GM18951 (cell line): ENCODE results near the gene SLC16A5.

ENCODE experiments used
- POLR2A ChIP-seq: IDR thresholded peaks from 4 replicates; pipeline ENCODE4 v1.6.1; 2011; ENCODE audit warnings: mild to moderate bottlenecking; ENCODE audit not compliant: insufficient read length, insufficient read depth; ENCODE audit errors: extremely low read depth
- in situ Hi-C: fragments of 300-500 bp; cut with MboI; formaldehyde crosslinking; loops from one replicate; pipeline ENCODE4 v1.12.0; 2022; ENCODE audit warnings: low sequenced_read_pairs, mixed read lengths, inconsistent platforms; ENCODE audit not compliant: unreplicated experiment

The SLC16A5 gene

DNA sequence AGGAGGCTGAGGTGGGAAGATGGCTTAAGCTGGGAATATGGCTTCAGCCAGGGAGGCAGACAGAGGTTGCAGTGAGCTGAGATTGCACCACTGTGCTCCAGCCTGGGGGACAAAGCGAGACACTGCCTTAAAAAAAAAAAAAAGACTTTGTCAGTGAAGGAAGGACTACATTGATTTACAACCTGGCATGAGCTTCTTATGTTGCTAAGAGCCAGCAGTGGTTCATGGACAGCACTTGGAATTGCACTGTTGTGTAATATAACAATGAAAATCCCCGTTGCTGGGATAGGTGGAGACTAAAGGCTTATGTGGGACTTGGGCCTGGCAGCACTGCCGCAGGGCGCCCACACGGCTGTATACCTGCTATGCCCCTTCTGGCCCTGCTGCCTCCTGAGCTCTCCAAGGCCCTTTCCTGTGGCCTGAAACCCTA lies 14.1 kb upstream of the SLC16A5 start:
- TF ChIP-seq POLR2A, result no peak
- in situ Hi-C loops, result no loop called here

DNA sequence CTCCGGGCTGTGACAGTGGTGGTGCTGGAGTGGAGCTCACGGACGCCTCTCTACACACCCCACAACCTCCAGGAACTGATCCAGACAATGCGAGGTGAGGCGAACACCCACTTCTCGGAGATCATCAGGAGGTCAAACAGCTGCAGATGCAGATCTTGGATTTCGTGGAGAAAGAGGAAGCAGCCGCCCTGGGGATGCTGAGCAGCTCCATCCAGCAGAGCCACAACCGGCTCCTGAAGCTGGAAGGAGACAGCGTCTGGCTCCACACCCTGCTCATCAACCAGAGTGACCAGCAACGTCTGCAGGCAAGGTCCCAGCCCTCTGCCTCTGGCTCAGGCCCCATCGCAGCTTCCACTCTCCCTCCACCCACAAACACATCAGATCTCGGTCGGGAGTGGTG lies 13.2 kb upstream of the SLC16A5 start:
- TF ChIP-seq POLR2A, result no peak
- in situ Hi-C loops, result no loop called here

GRCh38 chr17:75075597-75076336 lies 12.0 kb upstream of the SLC16A5 start:
- TF ChIP-seq POLR2A, result no peak
- in situ Hi-C loops, result no loop called here

DNA sequence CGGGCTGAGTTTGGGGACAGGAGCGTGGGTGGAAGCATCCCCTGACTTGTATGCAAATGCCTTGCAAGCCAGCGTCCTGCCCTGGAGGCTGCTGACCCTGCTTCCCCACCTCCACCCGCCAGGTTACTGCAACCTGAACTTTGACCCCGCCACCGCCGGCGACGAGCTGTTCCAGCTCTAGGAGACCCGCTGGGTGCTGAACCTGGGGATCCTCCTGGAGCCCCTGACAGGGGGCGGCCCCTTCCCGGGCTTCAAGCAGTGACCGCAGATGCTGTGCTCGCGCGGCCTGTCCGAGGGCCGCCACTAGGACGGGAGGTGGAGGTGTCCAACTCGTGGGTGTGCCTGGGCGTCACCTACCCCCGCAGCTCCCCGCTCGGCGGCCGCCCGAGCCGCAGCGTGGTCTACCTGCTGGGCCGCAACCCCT lies 10.7 kb upstream of the SLC16A5 start:
- TF ChIP-seq POLR2A, result no peak
- in situ Hi-C loops, result no loop called here

DNA sequence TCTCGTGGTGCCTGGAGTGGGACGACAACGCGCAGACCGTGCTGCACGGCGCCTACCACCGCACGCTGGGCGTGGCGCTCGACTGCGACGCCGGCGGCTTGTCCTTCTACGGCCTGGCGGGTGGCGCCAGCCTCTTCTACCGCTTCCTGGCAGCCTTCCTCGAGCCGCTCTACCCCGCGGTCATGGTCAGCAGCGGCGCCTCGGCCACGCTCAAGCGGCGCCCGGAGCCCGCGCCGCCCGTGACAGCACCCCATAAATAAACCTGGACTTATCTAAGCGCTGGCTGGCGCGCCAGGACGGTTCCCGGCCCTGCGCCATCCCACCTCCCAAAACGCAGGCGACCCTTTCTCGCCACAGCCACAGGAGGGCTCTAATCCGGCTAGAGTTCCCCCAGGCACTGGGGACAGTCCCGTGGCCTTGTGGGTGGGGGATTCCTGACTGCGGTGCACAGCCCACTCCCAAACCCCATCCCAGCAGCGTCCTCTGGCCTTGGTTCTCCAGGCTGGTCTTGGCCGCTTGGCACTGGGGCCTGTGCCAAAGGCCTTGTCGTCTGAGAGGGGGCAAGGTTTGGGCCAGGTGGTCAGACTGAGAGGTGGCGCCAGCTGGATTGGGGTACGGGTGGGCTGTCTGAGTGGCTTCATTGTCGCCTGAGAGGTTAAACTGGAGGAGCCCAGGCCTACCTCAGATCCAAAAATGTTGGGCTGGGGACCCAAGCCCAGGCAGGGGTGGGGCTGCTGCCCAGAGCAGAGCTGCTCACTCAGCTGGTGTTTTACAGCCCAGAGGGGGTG lies 10.1 kb upstream of the SLC16A5 start:
- TF ChIP-seq POLR2A, result peak; percentile 66
- in situ Hi-C loops, result no loop called here

DNA sequence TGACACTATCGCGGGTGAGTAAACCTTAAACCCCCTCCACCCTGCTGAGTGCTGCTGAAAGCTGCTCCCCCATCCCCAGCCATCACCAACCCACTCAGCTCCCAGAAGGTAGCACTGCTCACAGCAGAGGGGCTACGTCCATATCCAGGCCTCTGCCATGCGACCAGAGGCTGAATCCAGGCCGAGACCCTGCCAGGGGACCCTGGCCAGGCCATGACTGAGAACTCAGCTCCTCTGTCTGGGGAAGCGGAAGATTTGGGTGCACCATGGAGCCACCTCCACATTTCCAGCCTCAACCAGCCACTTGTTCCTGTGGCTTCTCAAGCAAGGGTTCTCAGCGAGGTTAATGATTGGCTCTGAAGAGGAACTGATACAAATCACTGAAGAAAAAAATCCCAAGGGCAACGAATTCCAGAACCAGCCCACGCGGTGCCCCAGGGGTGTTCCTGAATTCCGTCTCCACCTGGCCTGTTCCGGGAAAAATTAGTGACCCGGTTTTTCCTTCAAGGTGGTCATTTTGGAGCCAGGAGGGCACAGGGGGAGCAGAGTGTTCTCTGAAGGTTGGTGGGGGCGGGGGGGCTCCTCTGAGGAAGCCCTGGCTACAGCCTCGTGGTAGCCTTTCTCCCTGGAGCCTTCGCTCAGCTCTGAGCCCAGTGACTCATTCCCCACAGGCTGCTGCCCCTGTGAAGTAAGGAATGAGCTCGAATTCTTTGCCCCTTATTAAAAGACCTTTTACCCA lies 9.3 kb upstream of the SLC16A5 start:
- in situ Hi-C loops, result no loop called here
- TF ChIP-seq POLR2A, result peak; percentile 55

DNA sequence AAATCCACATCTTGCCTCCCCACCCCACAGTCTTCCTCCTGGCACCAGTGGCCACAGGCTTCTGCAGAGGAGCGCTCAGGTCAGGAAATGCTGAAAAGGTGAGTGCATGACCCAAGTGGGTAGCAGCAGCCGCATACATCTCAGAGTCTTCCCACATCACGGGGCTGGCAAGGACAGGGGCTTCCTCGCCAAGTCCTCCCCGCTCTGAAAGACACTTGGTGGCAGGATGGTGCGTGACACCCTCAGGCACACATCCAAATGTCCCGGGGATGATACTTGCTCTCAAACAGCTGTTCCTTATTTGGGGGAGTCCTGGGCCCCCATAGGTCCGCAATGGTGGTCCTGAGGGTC lies 8.8 kb upstream of the SLC16A5 start:
- in situ Hi-C loops, result no loop called here
- TF ChIP-seq POLR2A, result no peak

DNA sequence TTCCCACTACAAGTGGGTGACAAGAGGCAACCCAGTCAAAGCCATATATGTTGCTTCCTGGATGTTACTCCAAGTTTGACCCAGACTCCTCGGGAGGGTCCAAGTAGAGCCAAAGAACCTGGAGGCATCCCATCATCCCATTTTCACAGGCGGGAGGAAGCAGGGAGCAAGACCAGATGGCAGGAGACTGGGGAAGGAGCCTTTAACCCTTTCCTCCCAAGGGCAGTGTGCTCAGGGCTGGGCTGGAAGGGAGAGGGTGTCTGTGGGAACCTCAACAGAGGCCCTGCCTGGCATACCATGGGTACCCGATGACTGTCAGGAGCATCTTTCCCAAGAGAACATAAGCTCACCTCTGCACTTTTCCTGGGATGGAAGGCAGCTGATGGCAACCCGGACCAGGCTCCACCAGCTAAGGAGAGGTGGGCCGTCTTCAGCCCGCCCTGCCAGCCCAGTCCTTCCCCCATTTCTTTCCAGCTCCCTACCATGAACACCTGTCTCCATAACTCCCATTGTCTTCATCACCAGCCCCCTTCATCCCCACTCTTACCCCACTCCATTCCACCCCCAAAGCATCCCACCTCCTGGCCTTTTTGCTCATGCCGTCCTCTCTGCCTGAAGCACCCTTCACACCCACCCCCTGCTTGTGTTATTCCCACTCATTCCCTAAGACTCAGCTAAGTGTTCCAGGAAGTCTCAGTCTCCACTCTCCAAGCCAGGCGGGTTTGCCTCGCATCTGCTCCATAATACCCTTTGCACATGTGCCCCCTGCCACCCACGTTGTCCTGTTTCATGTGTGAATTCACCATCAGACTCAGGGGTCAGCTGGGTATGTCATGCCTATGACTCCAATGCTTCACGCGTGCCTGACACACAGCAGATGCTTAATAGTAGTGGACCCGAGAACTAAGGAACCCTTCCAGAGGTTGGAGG lies 5.9 kb upstream of the SLC16A5 start:
- in situ Hi-C loops, result no loop called here

GRCh38 chr17:75082683-75083082 lies 5.1 kb upstream of the SLC16A5 start:
- TF ChIP-seq POLR2A, result no peak
- in situ Hi-C loops, result no loop called here

More for the DNA sequence above, 5.9 kb upstream of the SLC16A5 start:
- TF ChIP-seq POLR2A, result no peak

DNA sequence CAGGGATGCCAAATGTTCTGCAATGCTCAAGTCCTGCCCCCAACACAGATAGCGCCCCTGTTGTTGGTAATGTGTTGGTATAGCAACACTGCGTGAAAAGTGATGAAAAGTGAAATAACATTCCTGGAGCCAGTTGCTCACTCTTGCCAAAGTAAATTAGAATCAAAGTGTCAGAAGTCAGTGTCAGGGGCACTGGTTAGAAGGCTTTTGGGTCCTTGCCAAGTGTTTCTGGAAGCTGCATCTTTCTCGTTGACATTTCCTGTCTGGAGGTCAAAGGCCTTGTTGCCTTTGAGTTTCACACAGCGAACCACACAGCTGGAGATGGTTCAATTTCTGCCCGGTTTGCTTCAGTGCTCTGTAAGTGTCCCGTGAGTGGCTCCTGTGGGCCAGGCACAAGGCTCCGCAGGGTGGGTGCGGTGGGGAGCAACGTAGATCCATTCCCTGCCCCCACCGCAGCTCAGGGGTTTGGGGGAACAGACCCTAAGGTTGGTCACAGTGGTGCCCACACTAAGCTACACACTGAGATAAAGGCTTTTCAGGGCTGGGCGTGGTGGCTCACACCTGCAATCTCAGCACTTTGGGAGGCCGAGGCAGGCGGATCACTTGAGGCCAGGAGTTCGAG lies 3.6 kb upstream of the SLC16A5 start:
- in situ Hi-C loops, result no loop called here
- TF ChIP-seq POLR2A, result no peak

DNA sequence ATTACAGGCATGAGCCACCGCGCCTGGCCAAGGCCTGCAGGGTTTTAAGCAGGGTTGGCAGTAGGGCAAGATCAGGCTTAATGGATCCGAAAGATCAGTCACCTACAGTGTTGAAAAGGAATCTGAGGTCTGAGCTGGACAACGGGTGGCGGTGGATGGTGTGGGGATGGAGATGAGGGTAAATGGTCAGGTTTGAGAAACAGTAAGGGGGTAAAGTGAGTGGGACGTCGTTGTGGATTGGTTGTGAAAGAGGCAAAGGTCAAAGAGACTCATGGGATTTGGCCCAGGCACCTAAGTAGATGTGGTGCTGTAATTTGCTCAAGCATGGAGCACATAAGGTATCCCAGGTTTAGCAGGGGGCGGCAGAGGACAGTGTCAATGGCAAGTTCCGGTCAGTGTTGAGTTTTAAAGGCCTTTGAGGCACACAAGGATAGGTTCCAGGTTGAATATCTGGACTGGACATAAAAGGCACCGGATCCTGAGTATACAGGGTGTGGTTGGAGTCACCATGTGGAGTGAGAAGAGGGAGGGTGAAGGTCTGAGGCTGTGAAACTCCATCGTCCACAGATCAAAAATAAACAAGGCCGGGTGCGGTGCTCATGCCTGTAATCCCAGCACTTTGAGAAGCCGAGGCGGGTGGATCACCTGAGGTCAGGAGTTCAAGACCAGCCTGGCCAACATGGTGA lies 1.1 kb upstream of the SLC16A5 start:
- in situ Hi-C loops, result no loop called here
- TF ChIP-seq POLR2A, result no peak

DNA sequence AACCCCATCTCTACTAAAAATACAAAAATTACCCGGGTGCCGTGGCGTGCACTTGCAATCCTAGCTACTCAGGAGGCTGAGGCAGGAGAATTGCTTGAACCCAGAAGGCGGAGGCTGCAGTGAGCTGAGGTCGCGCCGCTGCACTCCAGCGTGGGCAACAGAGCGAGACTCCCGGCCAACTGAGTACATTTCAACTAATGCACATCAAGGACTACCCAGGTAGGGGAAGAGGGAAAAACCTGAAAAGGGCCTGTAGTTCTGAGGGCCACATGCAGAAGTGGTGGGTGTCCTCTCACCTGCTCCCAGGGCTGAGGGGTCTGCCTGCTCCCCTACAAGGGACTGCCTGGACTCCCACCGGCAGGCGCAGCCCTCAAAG lies 584 bp upstream of the SLC16A5 start:
- TF ChIP-seq POLR2A, result no peak
- in situ Hi-C loops, result no loop called here
